ENCODE data around the gene DOLPP1.

The DOLPP1 gene

GRCh38 chr9:129139233-129139992, 58.5 kb downstream of the DOLPP1 start:
- DNase-seq: peak; percentile 82 to 89
- TF ChIP-seq POLR2A (IDR thresholded peaks at IDR 0.05; ENCODE audit: low read length): no peak
- TF ChIP-seq GATA1 (IDR thresholded peaks at IDR 0.05; ENCODE audit: low read depth, low read length): no peak

GRCh38 chr9:129139993-129140396, 59.1 kb downstream of the DOLPP1 start:
- TF ChIP-seq GATA1 (IDR thresholded peaks at IDR 0.05; ENCODE audit: low read depth, low read length): no peak
- TF ChIP-seq POLR2A (IDR thresholded peaks at IDR 0.05; ENCODE audit: low read length): no peak
- peak; percentile 64 to 65 for DNase-seq
